Measurements from ENCODE around the gene FGD4.
A peak's percentile ranks its signal among the peaks of the same experiment; 100 is the strongest.

FGD4 gene

GRCh38 chr12:32407795-32408194 is 8.4 kb downstream of the FGD4 start:
- DNase-seq (ENCODE audit: low spot score), result no peak

- DNase-seq (ENCODE audit: low spot score), result no peak
Observed at GRCh38 chr12:32413412-32413811, 14.1 kb downstream of the FGD4 start.

GRCh38 chr12:32418221-32418620 is 18.9 kb downstream of the FGD4 start:
- no peak for DNase-seq (ENCODE audit: low spot score)

GRCh38 chr12:32418903-32419519 is 19.7 kb downstream of the FGD4 start:
- DNase-seq (ENCODE audit: low spot score), result no peak

- no peak for DNase-seq (ENCODE audit: low spot score)
Observed at GRCh38 chr12:32419520-32419960, 20.2 kb downstream of the FGD4 start.

GRCh38 chr12:32420356-32420755 is 21.0 kb downstream of the FGD4 start:
- no peak for DNase-seq (ENCODE audit: low spot score)

GRCh38 chr12:32423559-32423958 is 24.2 kb downstream of the FGD4 start:
- DNase-seq (ENCODE audit: low spot score), result no peak

- DNase-seq (ENCODE audit: low spot score), result no peak
Observed at GRCh38 chr12:32431025-32431424, 31.7 kb downstream of the FGD4 start.

GRCh38 chr12:32435921-32436705 is 36.8 kb downstream of the FGD4 start:
- no peak for DNase-seq (ENCODE audit: low spot score)

- no peak for DNase-seq (ENCODE audit: low spot score)
Observed at GRCh38 chr12:32437095-32437515, 37.7 kb downstream of the FGD4 start.

GRCh38 chr12:32440120-32440865 is 40.9 kb downstream of the FGD4 start:
- no peak for DNase-seq (ENCODE audit: low spot score)

GRCh38 chr12:32443491-32443890 is 44.1 kb downstream of the FGD4 start:
- no peak for DNase-seq (ENCODE audit: low spot score)

- no peak for DNase-seq (ENCODE audit: low spot score)
Observed at GRCh38 chr12:32444895-32445294, 45.5 kb downstream of the FGD4 start.

GRCh38 chr12:32445356-32445755 is 46.0 kb downstream of the FGD4 start:
- no peak for DNase-seq (ENCODE audit: low spot score)

- DNase-seq (ENCODE audit: low spot score), result no peak
Observed at GRCh38 chr12:32446316-32447119, 47.2 kb downstream of the FGD4 start.

- DNase-seq (ENCODE audit: low spot score), result no peak
Observed at GRCh38 chr12:32448586-32448985, 49.2 kb downstream of the FGD4 start.

- no peak for DNase-seq (ENCODE audit: low spot score)
Observed at GRCh38 chr12:32450363-32450762, 51.0 kb downstream of the FGD4 start.

GRCh38 chr12:32450768-32451167 is 51.4 kb downstream of the FGD4 start:
- DNase-seq (ENCODE audit: low spot score), result no peak

GRCh38 chr12:32451816-32452215 is 52.5 kb downstream of the FGD4 start:
- no peak for DNase-seq (ENCODE audit: low spot score)

- DNase-seq (ENCODE audit: low spot score), result no peak
Observed at GRCh38 chr12:32454075-32454474, 54.7 kb downstream of the FGD4 start.

GRCh38 chr12:32454866-32455265 is 55.5 kb downstream of the FGD4 start:
- no peak for DNase-seq (ENCODE audit: low spot score)

- DNase-seq (ENCODE audit: low spot score), result peak; percentile 35
Observed at GRCh38 chr12:32455607-32456071, 56.3 kb downstream of the FGD4 start.

All from activated CD4-positive, alpha-beta T cell treated with anti-CD3 and anti-CD28 coated beads, Interleukin-2, Interleukin-4, amounts not matched to agents 100 ng/mL and 50 ng/mL, durations not matched to agents 16 hours and 8 hours (primary cell).